RWPE1 (cell line): ENCODE data around the gene RDM1.

Experiments
- CTCF ChIA-PET: fragments of 350-600 bp; sonication (Branson Sonifier 250); formaldehyde crosslinking; extraction: SDS; loops from one replicate; lab custom pipeline; 2021; lab: Yijun Ruan, JAX
- POLR2A ChIA-PET: fragments of 400-600 bp; formaldehyde crosslinking; extraction: SDS; loops from one replicate; lab custom pipeline; 2020; ENCODE audit warnings: antibody characterized with exemption; ENCODE audit not compliant: low non-redundant PET; lab: Yijun Ruan, JAX
- DNase-seq: peaks from one replicate; pipeline ENCODE4 v3.0.0; 2012; ENCODE audit warnings: low spot score
- H3K27ac ChIP-seq: fragments of 450-650 bp; 2 replicates; pipeline ENCODE4 v1.5.1; 2017
- TF ChIP-seq, protein P1 (sequence below): fragments of 450-650 bp; conservative IDR thresholded peaks from 2 replicates; pipeline ENCODE4 v1.5.1; 2017; ENCODE audit warnings: low read depth, mild to moderate bottlenecking

RDM1 gene

GRCh38 chr17:35972535-35972934, 42.0 kb upstream of the RDM1 start:
- H3K27ac ChIP-seq = no peak overlapping the region
- POLR2A ChIA-PET = no interaction called here
- no peak for DNase-seq
- TF ChIP-seq, protein P1, sequence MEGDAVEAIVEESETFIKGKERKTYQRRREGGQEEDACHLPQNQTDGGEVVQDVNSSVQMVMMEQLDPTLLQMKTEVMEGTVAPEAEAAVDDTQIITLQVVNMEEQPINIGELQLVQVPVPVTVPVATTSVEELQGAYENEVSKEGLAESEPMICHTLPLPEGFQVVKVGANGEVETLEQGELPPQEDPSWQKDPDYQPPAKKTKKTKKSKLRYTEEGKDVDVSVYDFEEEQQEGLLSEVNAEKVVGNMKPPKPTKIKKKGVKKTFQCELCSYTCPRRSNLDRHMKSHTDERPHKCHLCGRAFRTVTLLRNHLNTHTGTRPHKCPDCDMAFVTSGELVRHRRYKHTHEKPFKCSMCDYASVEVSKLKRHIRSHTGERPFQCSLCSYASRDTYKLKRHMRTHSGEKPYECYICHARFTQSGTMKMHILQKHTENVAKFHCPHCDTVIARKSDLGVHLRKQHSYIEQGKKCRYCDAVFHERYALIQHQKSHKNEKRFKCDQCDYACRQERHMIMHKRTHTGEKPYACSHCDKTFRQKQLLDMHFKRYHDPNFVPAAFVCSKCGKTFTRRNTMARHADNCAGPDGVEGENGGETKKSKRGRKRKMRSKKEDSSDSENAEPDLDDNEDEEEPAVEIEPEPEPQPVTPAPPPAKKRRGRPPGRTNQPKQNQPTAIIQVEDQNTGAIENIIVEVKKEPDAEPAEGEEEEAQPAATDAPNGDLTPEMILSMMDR = no peak
- CTCF ChIA-PET = interaction anchor here (8.0 kb wide), 1 partner anchor 177 kb away, joined by 72 read pairs; no protein-coding TSS in a partner anchor

- POLR2A ChIA-PET = no interaction called here
- TF ChIP-seq, protein P1 = no peak
- CTCF ChIA-PET = interaction anchor here (0.7 to 8.0 kb wide), 2 partner anchors 177 to 511 kb away, joined by 3 to 72 read pairs; no protein-coding TSS in a partner anchor
- H3K27ac ChIP-seq = no peak overlapping the region
- DNase-seq = no peak
These were observed 41.5 kb upstream of the RDM1 start for GRCh38 chr17:35972066-35972465.

GRCh38 chr17:35969558-35970380, 39.2 kb upstream of the RDM1 start:
- ChIA-PET CTCF (interaction anchor here (0.6 to 8.0 kb wide), 9 partner anchors 9 to 818 kb away, joined by 3 to 72 read pairs (median 4); no protein-coding TSS in a partner anchor), POLR2A (no interaction called here)
- peak; percentile 66 for DNase-seq
- H3K27ac ChIP-seq = no peak overlapping the region
- TF ChIP-seq, protein P1 = peak; percentile 82

GRCh38 chr17:35968520-35969054, 38.0 kb upstream of the RDM1 start:
- no peak for DNase-seq
- ChIA-PET POLR2A (no interaction called here), CTCF (interaction anchor here (0.8 to 8.0 kb wide), 2 partner anchors 46 to 181 kb away, joined by 3 to 72 read pairs; no protein-coding TSS in a partner anchor)
- H3K27ac ChIP-seq = no peak overlapping the region
- TF ChIP-seq, protein P1 = no peak

DNA sequence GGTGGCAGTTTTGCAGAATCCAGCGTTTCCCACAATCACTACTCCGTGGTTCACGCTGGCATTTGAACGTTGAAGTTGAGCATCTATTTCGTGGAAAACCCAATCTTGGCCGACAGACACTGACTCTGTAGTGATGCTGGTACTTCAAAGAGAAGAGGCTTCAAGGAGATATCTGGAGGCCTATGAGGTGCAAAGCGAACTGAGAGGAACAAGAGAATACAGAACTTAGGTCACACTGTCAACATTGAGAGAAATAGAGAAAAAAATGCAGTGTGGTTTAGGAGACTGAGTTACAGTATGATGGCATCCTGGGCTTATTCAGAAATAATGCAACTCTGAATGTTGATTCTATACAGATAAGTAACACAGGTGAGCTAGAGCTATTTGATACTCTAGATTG, 34.7 kb upstream of the RDM1 start:
- ChIA-PET POLR2A (no interaction called here), CTCF (interaction anchor here (0.6 to 2.1 kb wide), 2 partner anchors 11 to 184 kb away, joined by 5 to 9 read pairs; no protein-coding TSS in a partner anchor)
- TF ChIP-seq, protein P1 = no peak
- DNase-seq = no peak
- H3K27ac ChIP-seq = no peak overlapping the region

DNA sequence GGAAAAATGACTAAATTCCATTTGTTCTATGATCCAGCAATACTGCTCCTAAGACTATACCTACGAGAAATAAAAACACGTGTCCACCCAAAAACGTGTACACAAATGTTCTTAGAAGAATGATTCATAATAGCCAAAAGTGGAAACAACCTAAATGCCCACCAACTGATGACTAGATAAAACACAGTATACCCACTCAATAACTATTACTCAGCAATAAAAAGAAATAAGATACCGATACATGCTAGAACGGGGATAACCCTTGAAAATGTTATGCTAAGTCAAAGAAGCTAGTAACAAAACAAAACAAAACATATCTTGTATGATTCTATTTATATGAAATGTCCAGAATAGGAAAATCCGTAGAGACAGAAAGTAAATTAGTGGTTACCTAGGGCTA, 33.1 kb upstream of the RDM1 start:
- POLR2A ChIA-PET = no interaction called here
- no peak overlapping the region for H3K27ac ChIP-seq
- CTCF ChIA-PET = no interaction called here
- TF ChIP-seq, protein P1 = no peak
- DNase-seq = no peak
